K562 (cell line): Measurements from ENCODE around the gene ZNF776. TPM values are rescaled to one million over a fixed set of nuclear protein-coding genes. Genes with fewer than 3 reads are reported as not detected.

Experiments
- ATAC-seq: fragments of 200-7000 bp; cut with Tn5 transposase; 3 replicates; pipeline ENCODE4 v1.9.1; 2020; ENCODE audit warnings: moderate library complexity
- BruUV-seq: library from RNA; stranded (reverse); fragments of 400-500 nt; replicated peaks from 2 replicates; lab custom pipeline; 2021; lab: Mats Ljungman, UMichigan
- CTCF ChIA-PET: fragments of 300-600 bp; formaldehyde crosslinking; extraction: SDS; loops from one replicate; lab custom pipeline; 2021; ENCODE audit warnings: low intra/inter-chr PET ratio; lab: Yijun Ruan, JAX
- POLR2A ChIA-PET: fragments of 300-600, 350-650 bp; sonication (Branson Sonifier 250); formaldehyde crosslinking; extraction: SDS; loops from one replicate; lab custom pipeline; 2021; ENCODE audit warnings: antibody characterized with exemption, inconsistent platforms; lab: Yijun Ruan, JAX
- DNase-seq, 4 experiments: peaks; one replicate each; pipeline versions ENCODE4 v3.0.0 to v3.0.0-alpha.2; 2011 to 2018; ENCODE audit warnings: low spot score in 3 of 4, mixed read lengths in 3 of 4; ENCODE audit errors: extremely low read depth in 1 of 4
- FAIRE-seq: peaks from 2 replicates; lab custom pipeline; 2011; peaks lifted over from hg19 to GRCh38; lab: Jason Lieb, UNC
- H2AFZ ChIP-seq: 2 replicates; pipeline ENCODE4 v1.6.0; 2011; ENCODE audit warnings: low read depth, low read length, control low read depth, inconsistent platforms
- H3K27ac ChIP-seq: fragments of 200-600 bp; 3 replicates; pipeline ENCODE4 v1.8.0; 2011; ENCODE audit warnings: low read depth, mild to moderate bottlenecking, control low read depth, inconsistent platforms, low read length, moderate library complexity, mixed read lengths; ENCODE audit errors: extremely low read depth
- H3K27me3 ChIP-seq, 2 experiments: fragments of 300-600 bp in 1 of 2; 2 replicates in 1 of 2; 3 replicates in 1 of 2; pipeline versions ENCODE4 v1.6.0 to v1.8.0; 2011; ENCODE audit warnings: inconsistent platforms in 2 of 2, low read length in 2 of 2, mild to moderate bottlenecking in 1 of 2, mixed read lengths in 1 of 2, moderate library complexity in 1 of 2; ENCODE audit not compliant: control insufficient read depth in 2 of 2, insufficient read depth in 2 of 2
- H3K36me3 ChIP-seq: fragments of 300-600 bp; 3 replicates; pipeline ENCODE4 v1.8.0; 2011; ENCODE audit warnings: mild to moderate bottlenecking, low read length, inconsistent platforms; ENCODE audit not compliant: control insufficient read depth, insufficient read depth
- H3K4me1 ChIP-seq, 2 experiments: fragments of 200-600 bp in 1 of 2; replicated peaks in 1 of 2; 2 replicates in 1 of 2; 3 replicates in 1 of 2; pipeline versions ENCODE4 v1.5.1 to v1.8.0; 2011; ENCODE audit warnings: inconsistent platforms in 2 of 2, low read length in 2 of 2, mild to moderate bottlenecking in 1 of 2, mixed read lengths in 1 of 2, moderate library complexity in 1 of 2; ENCODE audit not compliant: control insufficient read depth in 2 of 2, insufficient read depth in 2 of 2
- H3K4me2 ChIP-seq: 2 replicates; pipeline ENCODE4 v1.6.1; 2011; ENCODE audit warnings: low read length, control low read depth, inconsistent platforms, mixed read lengths; ENCODE audit not compliant: insufficient read depth
- H3K4me3 ChIP-seq: fragments of 200-600 bp; sonication (generic), shearing (Covaris generic); 2 replicates; pipeline ENCODE4 v1.5.1; 2016; ENCODE audit warnings: control low read depth, inconsistent platforms
- H3K79me2 ChIP-seq: fragments of 200-600 bp; 3 replicates; pipeline ENCODE4 v1.8.0; 2011; ENCODE audit warnings: low read length, inconsistent platforms; ENCODE audit not compliant: control insufficient read depth, insufficient read depth
- H3K9ac ChIP-seq, 2 experiments: 2 replicates each; pipeline versions ENCODE4 v1.6.0 to v1.6.1; 2011; ENCODE audit warnings: low read depth in 2 of 2, low read length in 2 of 2, control low read depth in 1 of 2, inconsistent platforms in 1 of 2, mild to moderate bottlenecking in 1 of 2, mixed read lengths in 1 of 2; ENCODE audit not compliant: insufficient read depth in 1 of 2
- H3K9me1 ChIP-seq: one replicate; pipeline ENCODE4 v1.6.0; 2011; ENCODE audit warnings: inconsistent platforms, mild to moderate bottlenecking, low read length, moderate library complexity; ENCODE audit not compliant: control insufficient read depth, insufficient read depth
- H3K9me3 ChIP-seq: replicated peaks from 2 replicates; pipeline ENCODE4 v1.5.1; 2011; ENCODE audit warnings: low read depth, low read length, inconsistent platforms; ENCODE audit not compliant: control insufficient read depth, insufficient read depth
- H4K20me1 ChIP-seq: replicated peaks from 2 replicates; pipeline ENCODE4 v1.6.1; 2011; ENCODE audit warnings: low read length, inconsistent platforms, mixed read lengths; ENCODE audit not compliant: control insufficient read depth, insufficient read depth
- ASH1L ChIP-seq: fragments of 450-650 bp; IDR thresholded peaks from 2 replicates; pipeline ENCODE4 v1.6.1; 2018; ENCODE audit warnings: borderline replicate concordance, mild to moderate bottlenecking, low read depth; ENCODE audit not compliant: partially characterized antibody
- BRCA1 ChIP-seq, 2 experiments: fragments of 450-650 bp in 1 of 2; sonication (generic) in 1 of 2; formaldehyde crosslinking in 1 of 2; IDR thresholded peaks; 2 replicates each; pipeline versions ENCODE4 v1.5.0 to v1.6.1; 2017 to 2020; ENCODE audit warnings: mild to moderate bottlenecking in 1 of 2, missing genetic modification reagents in 1 of 2
- POLR2G ChIP-seq: fragments of 200-400 bp; formaldehyde crosslinking; IDR thresholded peaks from 2 replicates; pipeline ENCODE4 v1.6.1; 2017; ENCODE audit warnings: low read depth, mild to moderate bottlenecking, antibody characterized with exemption, low read length, moderate library complexity
- RBM22 ChIP-seq: fragments of 200-400 bp; formaldehyde crosslinking; IDR thresholded peaks from 2 replicates; pipeline ENCODE4 v1.6.1; 2018; ENCODE audit warnings: low read length, low read depth; ENCODE audit not compliant: poor library complexity, severe bottlenecking
- SREBF1 ChIP-seq: fragments of 150-350 bp; IDR thresholded peaks from 2 replicates; pipeline ENCODE4 v1.6.1; 2014; ENCODE audit warnings: antibody characterized with exemption, low read depth, low read length, borderline replicate concordance
- ZBTB17 ChIP-seq: fragments of 450-650 bp; formaldehyde crosslinking; IDR thresholded peaks from 2 replicates; pipeline ENCODE4 v1.4.0; 2020; ENCODE audit warnings: mild to moderate bottlenecking
- ZSCAN32 ChIP-seq: fragments of 450-650 bp; formaldehyde crosslinking; IDR thresholded peaks from 2 replicates; pipeline ENCODE4 v1.4.0; 2020; ENCODE audit warnings: mild to moderate bottlenecking, moderate library complexity
- WGBS: fragments of 100-300 bp; shearing (Covaris generic); methylation state at CpG from one replicate; pipeline ENCODE4 v1.1.6; 2016; ENCODE audit warnings: low coverage, mixed read lengths; ENCODE audit not compliant: insufficient coverage; ENCODE audit errors: missing lambda C conversion rate; 5-methylcytosine and 5-hydroxymethylcytosine counted together
- in situ Hi-C: fragments of 300-500 bp; cut with MboI; formaldehyde crosslinking; loops from 4 replicates; pipeline ENCODE4 v1.15.0; 2018; ENCODE audit warnings: inconsistent platforms, mixed read lengths
- intact Hi-C: fragments of 100-400 bp; cut with micrococcal nuclease; formaldehyde crosslinking; loops from 2 replicates; pipeline ENCODE4 v1.14.2; 2022
- polyA plus RNA-seq, 8 experiments: library from polyadenylated mRNA; depleted of rRNA in 4 of 8; stranded (reverse) in 5 of 8; unstranded in 3 of 8; fragments of >200 nt; fragmentation: Nextera tagmentation in 2 of 8; fragmentation: Illumina TruSeq in 1 of 8; extraction: Ambion mirVana in 2 of 8; extraction: Trizol in 1 of 8; gene quantifications; 2 replicates each; pipeline versions ENCODE4 v1.2.1 to v1.2.3, GENCODE V29; 2011 to 2014; ENCODE audit warnings: inconsistent platforms in 1 of 8, missing spikeins in 1 of 8
- total RNA-seq, 7 experiments: library from RNA; depleted of rRNA in 6 of 7; stranded (reverse); fragments of >200 nt in 6 of 7; fragmentation: Illumina TruSeq in 2 of 7; extraction: Trizol in 2 of 7; gene quantifications; 2 replicates each; pipeline versions ENCODE4 v1.2.1 to v1.2.3, GENCODE V29; 2011 to 2021; ENCODE audit warnings: low replicate concordance in 1 of 7
- TF ChIP-seq, protein P1 (sequence below): fragments of 150-350 bp; conservative IDR thresholded peaks from 2 replicates; pipeline ENCODE4 v1.6.1; 2014; ENCODE audit warnings: low read length
- TF ChIP-seq, protein P2 (sequence below): sonication (generic); formaldehyde crosslinking; IDR thresholded peaks from 2 replicates; pipeline ENCODE4 v1.8.1; 2023; ENCODE audit warnings: mild to moderate bottlenecking, missing genetic modification reagents

ZNF776 gene
- total and polyA plus RNA-seq, 9 of the 15 experiments (the other 6 are each of a cell fraction or from before 2014, with no cell fraction given) = 2.2 to 16.9 (median 8.2) TPM

DNA sequence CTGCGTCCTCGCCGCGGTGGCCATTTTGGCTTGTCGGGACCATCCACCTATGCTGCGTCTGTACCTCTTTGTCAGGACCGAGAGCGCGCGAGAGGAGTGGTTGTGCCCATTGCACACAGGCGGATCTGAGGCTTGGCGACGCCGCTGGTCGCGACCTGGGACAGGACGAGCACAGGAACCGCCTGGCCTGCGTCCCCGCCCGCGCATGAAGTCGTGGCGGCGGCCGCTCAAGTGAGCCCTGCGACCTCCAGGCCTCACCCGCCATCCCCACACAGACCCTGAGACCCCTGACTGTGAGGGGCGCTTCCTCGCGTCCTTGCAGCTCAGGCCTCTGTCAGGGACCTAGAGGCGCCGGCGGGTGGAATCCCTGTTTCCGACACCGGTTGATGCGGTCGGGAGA, 39.7 kb downstream of the ZNF776 start:
- intact Hi-C loops = no loop called here
- FAIRE-seq = no peak
- TF ChIP-seq SREBF1 (no peak), BRCA1 (IDR thresholded peaks at IDR 0.05) (no peak), BRCA1 (CRISPR knock-in tag; IDR thresholded peaks at IDR 0.05) (no peak), RBM22 (peak; percentile 74), ASH1L (no peak), POLR2G (peak; percentile 63), ZSCAN32 (CRISPR knock-in tag) (no peak), ZBTB17 (CRISPR knock-in tag) (no peak)
- TF ChIP-seq, protein P1, sequence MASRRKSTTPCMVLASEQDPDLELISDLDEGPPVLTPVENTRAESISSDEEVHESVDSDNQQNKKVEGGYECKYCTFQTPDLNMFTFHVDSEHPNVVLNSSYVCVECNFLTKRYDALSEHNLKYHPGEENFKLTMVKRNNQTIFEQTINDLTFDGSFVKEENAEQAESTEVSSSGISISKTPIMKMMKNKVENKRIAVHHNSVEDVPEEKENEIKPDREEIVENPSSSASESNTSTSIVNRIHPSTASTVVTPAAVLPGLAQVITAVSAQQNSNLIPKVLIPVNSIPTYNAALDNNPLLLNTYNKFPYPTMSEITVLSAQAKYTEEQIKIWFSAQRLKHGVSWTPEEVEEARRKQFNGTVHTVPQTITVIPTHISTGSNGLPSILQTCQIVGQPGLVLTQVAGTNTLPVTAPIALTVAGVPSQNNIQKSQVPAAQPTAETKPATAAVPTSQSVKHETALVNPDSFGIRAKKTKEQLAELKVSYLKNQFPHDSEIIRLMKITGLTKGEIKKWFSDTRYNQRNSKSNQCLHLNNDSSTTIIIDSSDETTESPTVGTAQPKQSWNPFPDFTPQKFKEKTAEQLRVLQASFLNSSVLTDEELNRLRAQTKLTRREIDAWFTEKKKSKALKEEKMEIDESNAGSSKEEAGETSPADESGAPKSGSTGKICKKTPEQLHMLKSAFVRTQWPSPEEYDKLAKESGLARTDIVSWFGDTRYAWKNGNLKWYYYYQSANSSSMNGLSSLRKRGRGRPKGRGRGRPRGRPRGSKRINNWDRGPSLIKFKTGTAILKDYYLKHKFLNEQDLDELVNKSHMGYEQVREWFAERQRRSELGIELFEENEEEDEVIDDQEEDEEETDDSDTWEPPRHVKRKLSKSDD = no peak
- TF ChIP-seq, protein P2, sequence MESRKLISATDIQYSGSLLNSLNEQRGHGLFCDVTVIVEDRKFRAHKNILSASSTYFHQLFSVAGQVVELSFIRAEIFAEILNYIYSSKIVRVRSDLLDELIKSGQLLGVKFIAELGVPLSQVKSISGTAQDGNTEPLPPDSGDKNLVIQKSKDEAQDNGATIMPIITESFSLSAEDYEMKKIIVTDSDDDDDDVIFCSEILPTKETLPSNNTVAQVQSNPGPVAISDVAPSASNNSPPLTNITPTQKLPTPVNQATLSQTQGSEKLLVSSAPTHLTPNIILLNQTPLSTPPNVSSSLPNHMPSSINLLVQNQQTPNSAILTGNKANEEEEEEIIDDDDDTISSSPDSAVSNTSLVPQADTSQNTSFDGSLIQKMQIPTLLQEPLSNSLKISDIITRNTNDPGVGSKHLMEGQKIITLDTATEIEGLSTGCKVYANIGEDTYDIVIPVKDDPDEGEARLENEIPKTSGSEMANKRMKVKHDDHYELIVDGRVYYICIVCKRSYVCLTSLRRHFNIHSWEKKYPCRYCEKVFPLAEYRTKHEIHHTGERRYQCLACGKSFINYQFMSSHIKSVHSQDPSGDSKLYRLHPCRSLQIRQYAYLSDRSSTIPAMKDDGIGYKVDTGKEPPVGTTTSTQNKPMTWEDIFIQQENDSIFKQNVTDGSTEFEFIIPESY = 0 out of 2 replicates have a peak, but pooled peaks have one; percentile 65
- H3K27me3 ChIP-seq = no peaks in the 10 kb centered on the region
- H3K36me3 ChIP-seq = peaks cover 19% of the 10 kb centered on the region; the same call in 2 of the 3 replicates
- no peak overlapping the region for H3K27ac ChIP-seq
- no peaks in the 10 kb centered on the region for H4K20me1 ChIP-seq
- peaks cover 5% of the 10 kb centered on the region; the same call in 1 of the 3 replicates for H3K79me2 ChIP-seq
- ATAC-seq = no peak
- H3K9me1 ChIP-seq = no peaks in the 10 kb centered on the region
- no peak overlapping the region for H3K9ac ChIP-seq
- no TSS peak for BruUV-seq
- in situ Hi-C loops = no loop called here
- WGBS = 97% methylated on average over 27 of the region's 38 CpGs
- CTCF ChIA-PET = no interaction called here
- no peak overlapping the region for H3K4me2 ChIP-seq
- no peaks in the 10 kb centered on the region for H3K4me1 ChIP-seq
- H2AFZ ChIP-seq = no peak overlapping the region
- H3K9me3 ChIP-seq = peaks cover 3% of the 10 kb centered on the region
- H3K4me3 ChIP-seq = no peak overlapping the region
- DNase-seq = no peak
- POLR2A ChIA-PET = interaction anchor here (1.3 kb wide), 1 partner anchor 14 kb away, joined by 3 read pairs; no protein-coding TSS in a partner anchor
